Ammon's horn (tissue), 1 donor: Measurements from ENCODE around the gene LMBR1.
"Not testable (repeated sequence)": the region's sequence is repeated elsewhere in the genome, so short reads cannot be mapped to it uniquely, and the experiment has no call there.

Source experiments
- DNase-seq: peaks from one replicate; pipeline ENCODE4 v3.0.0-alpha.2; 2016; ENCODE audit warnings: low spot score

The LMBR1 gene

DNA sequence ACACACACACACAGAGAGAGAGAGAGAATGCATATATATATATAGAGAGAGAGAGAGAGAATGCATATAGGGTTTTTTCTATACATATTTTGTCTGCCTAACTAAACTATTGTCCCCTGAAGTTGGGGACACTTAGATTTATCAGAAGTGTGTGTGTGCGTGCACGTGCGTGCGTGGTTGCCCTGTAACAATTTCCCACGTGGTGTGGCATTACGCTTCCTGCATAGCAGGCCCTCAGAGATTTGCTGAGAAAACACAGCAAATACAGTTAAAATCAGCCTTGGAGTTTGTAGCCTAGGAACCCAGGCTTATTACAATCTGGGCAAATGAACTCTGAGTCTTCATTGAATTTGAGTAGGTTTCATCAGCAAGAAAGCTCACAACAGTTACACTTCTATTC is 237.7 kb downstream of the LMBR1 start:
- no peak for DNase-seq

DNA sequence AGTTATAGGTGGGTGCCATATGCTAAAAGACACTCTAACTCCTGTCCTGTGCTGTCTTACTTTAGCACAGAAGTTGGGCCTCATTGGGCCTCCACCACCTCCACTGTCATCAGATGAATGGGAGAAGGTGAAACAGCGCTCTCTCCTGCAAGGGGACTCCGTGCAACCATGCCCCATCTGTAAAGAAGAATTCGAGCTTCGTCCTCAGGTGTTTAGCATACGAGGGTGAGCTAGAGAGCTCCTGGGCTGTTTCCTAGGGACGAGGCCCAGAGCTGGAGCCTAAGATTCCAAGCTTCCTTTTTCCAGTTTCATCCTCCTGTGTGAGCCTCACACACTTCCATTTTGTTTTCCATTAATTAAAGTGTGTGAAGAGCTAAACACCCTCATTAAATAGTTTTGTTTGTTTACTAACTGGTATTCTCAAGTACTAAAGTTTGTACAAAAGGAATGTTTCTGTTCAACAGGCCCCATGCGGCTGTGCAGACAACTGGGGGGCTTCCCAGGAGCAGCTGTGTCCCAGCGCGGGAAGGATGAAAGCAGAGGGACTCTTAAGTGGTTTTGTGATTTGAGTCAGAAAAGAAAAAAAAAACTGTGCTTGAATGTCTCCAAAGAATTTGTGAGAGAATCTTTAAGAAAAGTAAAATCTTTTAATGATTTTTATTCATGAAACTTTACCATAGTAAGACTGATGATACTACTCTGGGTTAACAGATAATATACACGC is 238.3 kb downstream of the LMBR1 start:
- DNase-seq = no peak

DNA sequence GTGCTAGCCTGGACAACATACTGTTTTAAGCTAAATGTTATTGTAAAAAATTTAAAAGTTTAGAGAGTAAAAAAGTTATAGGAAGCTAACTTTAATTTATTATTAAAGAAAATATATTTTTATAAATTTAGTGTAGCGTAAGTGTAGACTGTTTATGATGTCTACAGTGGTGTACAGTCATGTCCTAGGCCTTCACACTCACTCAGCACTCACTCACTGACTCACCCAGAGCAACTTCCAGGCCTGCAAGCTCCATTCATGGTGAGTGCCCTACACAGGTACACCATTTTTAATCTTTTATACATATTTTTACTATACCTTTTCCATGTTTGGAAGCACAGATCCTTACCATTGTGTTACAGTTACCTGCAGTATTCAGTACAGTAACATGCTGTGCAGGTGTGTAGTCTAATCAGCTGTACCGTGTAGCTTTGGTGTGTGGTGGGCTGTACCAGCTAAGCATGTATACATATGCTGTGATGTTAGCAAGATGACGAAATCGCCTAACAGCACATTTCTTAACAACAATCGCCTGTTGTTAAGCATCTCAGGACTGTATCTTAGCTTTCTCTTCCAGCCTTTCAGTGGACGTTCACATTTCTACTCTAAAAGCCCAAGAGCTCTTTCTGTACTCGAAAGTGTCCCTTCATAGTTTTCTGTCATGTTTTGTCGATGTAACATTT is 240.0 kb downstream of the LMBR1 start:
- DNase-seq = no peak

GRCh38 chr7:156651474-156651873 is 241.5 kb downstream of the LMBR1 start:
- DNase-seq = no peak

GRCh38 chr7:156650042-156650441 is 242.9 kb downstream of the LMBR1 start:
- DNase-seq = no peak

- not testable (repeated sequence) for DNase-seq
These were observed 245.7 kb downstream of the LMBR1 start for GRCh38 chr7:156647330-156647729.

DNA sequence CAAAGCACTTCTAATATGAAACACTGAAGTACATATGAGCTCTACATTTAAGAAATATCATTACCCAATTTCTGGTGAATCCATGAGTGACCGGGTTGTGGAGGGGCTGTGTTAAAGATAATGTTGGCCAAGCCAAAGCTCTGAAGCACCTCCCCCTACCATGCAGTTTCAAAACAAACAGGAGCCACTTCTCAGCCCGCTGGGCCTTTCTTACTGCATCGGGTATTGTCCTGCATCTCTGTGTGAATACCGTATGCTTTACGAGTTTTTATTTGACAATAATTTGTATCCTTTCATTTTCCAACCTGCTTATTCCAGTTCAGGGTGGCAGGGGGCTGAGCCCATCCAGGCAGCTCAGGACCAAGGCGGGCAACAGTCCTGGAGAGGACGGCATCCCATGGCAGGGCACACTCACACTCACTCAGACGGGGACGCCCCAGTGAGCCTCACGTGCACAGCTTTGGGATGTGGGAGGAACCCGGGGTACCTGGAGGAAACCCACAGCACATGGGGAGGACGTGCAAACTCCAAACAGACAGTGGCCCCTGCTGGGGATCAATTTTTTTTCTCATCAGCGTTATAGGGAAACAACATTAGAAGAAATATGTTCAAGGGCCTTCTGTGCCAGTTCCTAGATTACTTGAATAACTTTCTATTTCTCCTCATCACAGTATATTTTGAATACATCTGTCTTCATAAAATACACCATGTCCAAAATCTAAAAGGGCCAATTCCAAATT is 250.5 kb downstream of the LMBR1 start:
- DNase-seq = no peak

GRCh38 chr7:156640949-156641485 is 252.0 kb downstream of the LMBR1 start:
- DNase-seq = peak; percentile 27

DNA sequence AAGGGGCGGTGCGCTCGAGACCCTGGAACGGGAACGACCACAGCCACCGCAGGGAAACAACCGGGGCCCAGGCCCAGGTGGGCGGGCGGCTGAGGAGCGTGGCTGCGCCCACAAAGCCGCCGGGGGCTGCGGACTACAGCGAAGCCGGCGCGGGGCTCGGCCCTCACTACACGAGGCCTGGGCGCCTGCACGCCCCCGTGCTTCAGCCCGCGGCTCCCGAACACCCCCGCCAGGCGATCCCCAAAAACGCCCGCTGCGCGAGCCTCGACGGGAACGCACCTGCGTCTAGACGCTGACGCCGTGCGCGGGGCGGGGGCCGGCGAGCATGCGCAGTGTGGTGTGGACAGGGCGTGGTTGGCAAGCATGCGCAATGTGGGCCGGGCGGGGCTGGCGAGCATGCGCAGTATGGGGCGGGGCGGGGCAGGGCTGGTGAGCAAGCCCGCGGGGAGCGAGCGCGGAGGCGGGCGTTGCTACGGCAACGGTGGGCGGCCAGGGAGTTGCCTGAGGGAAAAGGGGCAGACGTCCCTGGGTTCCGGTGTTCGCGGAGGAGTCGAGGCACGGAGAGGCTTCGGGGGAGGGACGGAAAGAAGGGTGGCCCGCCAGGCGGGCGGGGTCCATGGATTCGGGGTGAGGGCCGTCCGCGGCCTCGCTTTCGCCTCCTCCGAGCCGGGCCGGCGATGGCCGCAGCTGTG is 252.6 kb downstream of the LMBR1 start, which contains the start of gene RNF32:
RNF32 (plus strand) TSS at position 518 of the 692 bp plus-strand sequence. CDS start 3,104 bp downstream, outside the sequence.
- DNase-seq = peak; percentile 91

DNA sequence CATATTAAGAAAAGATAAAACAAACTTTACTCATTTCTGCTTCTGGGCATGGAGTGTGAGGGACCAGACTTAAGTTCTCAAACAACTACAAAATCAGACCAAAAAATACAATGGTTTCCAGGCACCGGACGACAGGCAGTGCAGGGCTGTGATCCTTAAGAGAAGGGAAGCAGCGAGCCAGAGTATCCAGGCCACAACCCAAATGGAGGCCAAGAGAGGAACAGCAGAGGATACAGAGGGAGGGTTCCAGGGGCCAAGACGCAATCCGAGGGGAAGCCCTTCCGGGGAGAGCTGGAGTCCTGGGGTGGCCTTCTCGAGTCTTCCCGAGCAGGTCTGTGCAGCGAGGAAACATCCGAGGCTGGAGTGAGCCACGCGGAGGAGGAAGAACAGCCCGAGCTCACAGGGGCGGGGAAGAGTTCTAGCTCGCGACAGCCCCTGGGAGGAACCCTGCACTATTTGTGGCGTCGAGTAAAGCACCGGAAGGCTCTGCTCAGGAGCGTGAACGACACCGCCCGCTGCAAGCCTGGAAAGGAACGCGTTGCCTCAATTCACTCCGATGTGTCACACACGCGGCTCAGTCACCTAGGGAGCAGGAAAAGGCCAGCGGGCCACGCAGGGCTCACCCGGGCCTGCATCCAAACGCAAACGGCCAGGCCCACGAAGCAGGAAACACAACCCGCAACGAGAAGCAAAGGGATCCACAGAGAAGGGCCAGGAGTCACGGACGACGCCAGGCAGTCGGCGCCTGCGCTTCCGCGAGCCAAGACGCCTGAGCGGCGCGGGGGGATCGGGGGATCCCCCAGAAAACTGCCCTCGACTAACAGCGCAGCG is 253.3 kb downstream of the LMBR1 start:
- DNase-seq = no peak

DNA sequence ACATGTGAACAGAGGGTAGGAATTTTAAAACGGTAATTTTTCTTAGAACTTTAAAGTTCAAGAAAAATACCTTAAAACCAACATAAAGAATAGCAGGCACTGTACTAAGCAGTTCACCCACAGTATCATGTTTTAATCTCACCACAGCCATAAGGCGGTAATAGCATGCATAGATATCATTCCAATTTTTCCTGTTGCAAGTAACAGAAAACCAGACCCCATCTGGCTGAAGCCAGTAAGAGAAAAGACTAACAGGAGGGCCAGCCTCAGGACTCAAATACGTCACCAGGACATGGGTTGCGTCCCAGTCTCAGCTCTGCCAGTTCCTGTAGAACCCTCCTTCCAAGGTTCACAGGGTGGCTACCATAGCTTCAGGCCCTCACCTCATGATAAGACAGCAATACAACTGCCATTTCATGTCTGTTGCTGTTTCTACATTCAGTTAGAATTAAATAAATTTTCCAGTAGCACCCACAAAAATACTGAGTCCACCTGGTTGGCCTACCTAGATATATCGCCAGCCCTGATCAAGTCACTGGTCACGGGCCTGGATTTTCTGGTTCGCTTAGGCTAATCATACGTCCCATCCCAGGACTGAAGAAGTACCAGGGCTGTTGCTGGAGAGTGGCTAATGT is 254.4 kb downstream of the LMBR1 start:
- no peak for DNase-seq

GRCh38 chr7:156637093-156637492 is 255.9 kb downstream of the LMBR1 start:
- not testable (repeated sequence) for DNase-seq

DNA sequence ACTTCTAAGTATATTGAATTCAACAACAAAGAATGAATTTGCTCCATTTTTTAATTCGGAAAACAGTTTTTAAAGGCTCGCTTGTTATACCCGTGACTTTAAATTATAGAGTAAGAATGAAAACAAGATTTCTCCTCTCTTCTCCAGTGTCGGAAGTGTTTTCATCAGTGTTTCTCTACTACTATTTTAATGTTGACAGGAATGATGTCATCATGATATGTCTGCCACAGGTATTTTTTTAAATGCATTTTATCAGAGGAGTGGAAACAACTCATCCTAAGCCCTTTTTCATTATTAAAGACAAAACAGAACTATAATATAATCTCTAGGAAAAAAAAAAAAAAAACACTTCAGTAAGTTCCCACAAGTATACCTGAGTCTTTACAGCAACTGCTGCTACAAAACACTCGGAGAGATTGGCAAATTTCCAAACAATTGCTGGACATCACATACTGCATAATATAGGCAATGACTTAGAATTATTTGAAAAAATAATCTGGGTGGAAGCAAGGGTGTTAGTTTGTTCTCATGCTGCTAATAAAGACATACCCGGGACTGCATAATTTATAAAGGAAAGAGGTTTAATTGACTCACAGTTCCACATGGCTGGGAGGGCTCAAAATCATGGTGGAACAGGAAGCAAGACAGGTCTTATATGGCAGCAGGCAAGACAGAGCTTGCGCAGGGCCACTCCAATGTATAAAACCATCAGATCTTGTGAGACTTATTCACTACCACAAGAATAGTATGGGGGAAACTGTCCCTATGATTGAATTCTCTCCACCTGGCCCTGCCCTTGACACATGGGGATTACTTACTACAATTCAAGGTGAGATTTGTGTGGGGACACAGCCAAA is 257.2 kb downstream of the LMBR1 start:
- DNase-seq = no peak

- DNase-seq = no peak
These were observed 258.9 kb downstream of the LMBR1 start for GRCh38 chr7:156634117-156634516.

- no peak for DNase-seq
These were observed 263.1 kb downstream of the LMBR1 start for GRCh38 chr7:156629873-156630272.

- DNase-seq = no peak
These were observed 264.4 kb downstream of the LMBR1 start for GRCh38 chr7:156628562-156628961.
